Body of pancreas (tissue), 4 donors: ENCODE measurements around the gene VPS37B.

ENCODE experiments used
- CTCF ChIP-seq, 7 experiments: fragments of 450-650 bp in 4 of 7; fragments of 200-600 bp in 3 of 7; sonication (generic) in 3 of 7; IDR thresholded peaks; one replicate each; pipeline ENCODE4 v1.5.1; 2016 to 2019; ENCODE audit warnings: antibody characterized with exemption in 7 of 7
- POLR2A ChIP-seq, 3 donors: fragments of 450-650 bp; IDR thresholded peaks; one replicate each; pipeline ENCODE4 v1.6.1; 2016; ENCODE audit warnings: antibody characterized with exemption in 3 of 3, mild to moderate bottlenecking in 2 of 3

GRCh38 chr12:122869207-122869973 is 26.5 kb downstream of the VPS37B start:
- TF ChIP-seq CTCF (IDR thresholded peaks at IDR 0.05) (no peak), POLR2A (IDR thresholded peaks at IDR 0.05) (no peak)
